ENCODE measurements around the gene VWA3B. TPM values are rescaled to one million over a fixed set of nuclear protein-coding genes. Genes with fewer than 3 reads are reported as not detected.

Gene VWA3B
- total and polyA plus RNA-seq, 12 donors, result 0.06 to 1.4 (median 0.62) TPM; not detected in 1

DNA sequence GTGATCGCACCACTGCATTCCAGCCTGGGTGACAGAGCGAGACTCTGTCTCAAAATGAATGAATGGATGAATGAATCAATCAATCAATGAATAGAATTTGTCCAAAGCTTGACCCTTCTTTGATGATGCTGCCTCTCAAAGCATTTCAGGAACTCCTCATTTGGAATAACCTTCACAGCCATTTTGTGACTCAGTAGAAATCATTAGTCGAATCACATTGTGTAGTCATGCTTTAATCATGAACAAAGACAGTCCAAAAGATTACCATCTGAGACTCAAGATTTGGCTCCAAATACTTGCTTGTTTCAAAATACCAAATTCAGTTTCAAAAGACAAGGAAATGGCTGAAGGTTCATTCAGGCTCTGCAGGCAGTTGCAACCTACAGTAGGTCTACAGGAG is 83.1 kb downstream of the VWA3B start:
- peaks cover 0 to 3% (median 0%) of the 10 kb centered on the region in 7 donors for H3K27me3 ChIP-seq
- peaks cover 0 to 6% (median 0%) of the 10 kb centered on the region in 9 donors for H3K4me1 ChIP-seq
- WGBS, 2 donors, result 90 to 94% methylated on average over 3 of the region's 3 CpGs
- H3K27ac ChIP-seq, result no peak overlapping the region
- no peak overlapping the region for H3K4me3 ChIP-seq
- ATAC-seq, result no peak
- no peak for DNase-seq
- intact Hi-C loops (cut with DNase I), result no loop called here
- TF ChIP-seq, protein P1, sequence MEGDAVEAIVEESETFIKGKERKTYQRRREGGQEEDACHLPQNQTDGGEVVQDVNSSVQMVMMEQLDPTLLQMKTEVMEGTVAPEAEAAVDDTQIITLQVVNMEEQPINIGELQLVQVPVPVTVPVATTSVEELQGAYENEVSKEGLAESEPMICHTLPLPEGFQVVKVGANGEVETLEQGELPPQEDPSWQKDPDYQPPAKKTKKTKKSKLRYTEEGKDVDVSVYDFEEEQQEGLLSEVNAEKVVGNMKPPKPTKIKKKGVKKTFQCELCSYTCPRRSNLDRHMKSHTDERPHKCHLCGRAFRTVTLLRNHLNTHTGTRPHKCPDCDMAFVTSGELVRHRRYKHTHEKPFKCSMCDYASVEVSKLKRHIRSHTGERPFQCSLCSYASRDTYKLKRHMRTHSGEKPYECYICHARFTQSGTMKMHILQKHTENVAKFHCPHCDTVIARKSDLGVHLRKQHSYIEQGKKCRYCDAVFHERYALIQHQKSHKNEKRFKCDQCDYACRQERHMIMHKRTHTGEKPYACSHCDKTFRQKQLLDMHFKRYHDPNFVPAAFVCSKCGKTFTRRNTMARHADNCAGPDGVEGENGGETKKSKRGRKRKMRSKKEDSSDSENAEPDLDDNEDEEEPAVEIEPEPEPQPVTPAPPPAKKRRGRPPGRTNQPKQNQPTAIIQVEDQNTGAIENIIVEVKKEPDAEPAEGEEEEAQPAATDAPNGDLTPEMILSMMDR (IDR thresholded peaks at IDR 0.05), result no peak
- H3K36me3 ChIP-seq, result no peaks in the 10 kb centered on the region
- H3K9me3 ChIP-seq, result no peaks in the 10 kb centered on the region

GRCh38 chr2:98172150-98172765 is 85.3 kb downstream of the VWA3B start:
- Histone ChIP-seq H3K4me3 (no peak overlapping the region), H3K36me3 (no peaks in the 10 kb centered on the region), H3K27me3 (peaks cover 0 to 22% (median 0%) of the 10 kb centered on the region in 7 donors), H3K27ac (peak overlapping the region in 3 of 10 donors; percentile 9 to 51 (median 12)), H3K9me3 (no peaks in the 10 kb centered on the region), H3K4me1 (peaks cover 0 to 6% (median 0%) of the 10 kb centered on the region in 9 donors)
- intact Hi-C loops (cut with DNase I), result no loop called here
- ATAC-seq (peak; percentile 68 to 95 (median 82)), DNase-seq (peak in 1 of 2 donors; percentile 41)
- 73 to 80% methylated on average over 14 of the region's 14 CpGs for WGBS, 2 donors
- TF ChIP-seq, protein P1 (IDR thresholded peaks at IDR 0.05), result peak in 2 of 9 donors; percentile 4 to 9

DNA sequence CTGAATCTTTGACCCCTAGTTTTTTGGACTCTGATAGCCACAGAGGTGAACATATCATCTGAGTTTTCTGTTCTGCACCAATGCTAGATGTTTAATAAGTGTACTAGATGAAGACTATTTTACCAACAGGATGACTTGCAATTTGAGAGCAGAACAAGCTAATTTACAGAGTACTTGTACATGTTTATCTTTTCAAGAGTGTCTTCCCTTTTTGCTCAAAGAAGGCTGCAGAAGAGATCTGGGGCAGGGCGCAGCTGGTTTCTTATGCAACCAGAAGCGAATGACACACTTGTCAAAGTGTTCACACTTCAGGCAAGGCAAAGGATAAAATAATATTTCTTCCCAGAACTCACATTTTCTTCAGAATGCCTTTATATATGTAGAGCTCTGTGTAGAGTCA is 86.0 kb downstream of the VWA3B start:
- Histone ChIP-seq H3K4me1 (peaks cover 0 to 6% (median 0%) of the 10 kb centered on the region in 9 donors), H3K4me3 (no peak overlapping the region), H3K36me3 (no peaks in the 10 kb centered on the region), H3K27me3 (peaks cover 0 to 25% (median 0%) of the 10 kb centered on the region in 7 donors), H3K27ac (no peak overlapping the region), H3K9me3 (no peaks in the 10 kb centered on the region)
- intact Hi-C loops (cut with DNase I), result no loop called here
- TF ChIP-seq, protein P1 (IDR thresholded peaks at IDR 0.05), result no peak
- WGBS, 2 donors, result 89 to 93% methylated on average over 2 of the region's 2 CpGs
- DNase-seq (no peak), ATAC-seq (no peak)

DNA sequence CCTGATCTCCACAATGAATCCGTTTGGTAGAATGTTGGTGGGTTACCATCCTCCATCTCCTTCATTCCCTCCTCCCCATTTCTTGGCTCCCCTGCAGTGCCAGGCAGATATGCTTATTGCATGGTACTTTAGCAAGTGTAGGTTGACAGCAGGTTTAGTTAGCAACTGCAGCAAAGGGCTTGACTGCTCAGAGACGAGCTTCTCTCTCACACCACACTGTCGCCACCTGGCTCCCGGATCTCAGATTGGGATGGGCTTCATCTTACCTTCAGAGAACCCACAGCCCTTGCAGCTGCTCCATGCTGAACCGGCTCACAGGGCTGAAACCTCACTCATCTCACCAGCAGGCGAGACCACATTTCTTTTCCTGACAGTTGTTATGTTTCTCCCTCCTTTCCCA is 88.8 kb downstream of the VWA3B start:
- DNase-seq, result no peak
- TF ChIP-seq, protein P1 (IDR thresholded peaks at IDR 0.05), result peak in 5 of 9 donors; percentile 11 to 28 (median 25)
- ATAC-seq, result peak in 1 of 8 donors; percentile 25
- Histone ChIP-seq H3K27ac (no peak overlapping the region), H3K4me1 (peaks cover 0 to 6% (median 0%) of the 10 kb centered on the region in 9 donors), H3K4me3 (no peak overlapping the region), H3K27me3 (peaks cover 0 to 40% (median 0%) of the 10 kb centered on the region in 7 donors), H3K9me3 (no peaks in the 10 kb centered on the region), H3K36me3 (no peaks in the 10 kb centered on the region)
- intact Hi-C loops (cut with DNase I), result no loop called here
- 48 to 53% methylated on average over 6 of the region's 6 CpGs for WGBS, 2 donors

All from heart right ventricle (tissue), 16 donors.